Lower leg skin (tissue), 3 donors: Measurements from ENCODE around the gene KLKB1.

Experiments
- CTCF ChIP-seq, 3 donors: fragments of 450-650 bp; IDR thresholded peaks; one replicate each; pipeline ENCODE4 v1.5.1; 2016; ENCODE audit warnings: antibody characterized with exemption in 3 of 3, mild to moderate bottlenecking in 3 of 3, moderate library complexity in 2 of 3
- POLR2A ChIP-seq, 2 donors: fragments of 450-650 bp; IDR thresholded peaks; one replicate each; pipeline ENCODE4 v1.6.1; 2016 to 2017; ENCODE audit warnings: antibody characterized with exemption in 2 of 2, mild to moderate bottlenecking in 1 of 2, moderate library complexity in 1 of 2

DNA sequence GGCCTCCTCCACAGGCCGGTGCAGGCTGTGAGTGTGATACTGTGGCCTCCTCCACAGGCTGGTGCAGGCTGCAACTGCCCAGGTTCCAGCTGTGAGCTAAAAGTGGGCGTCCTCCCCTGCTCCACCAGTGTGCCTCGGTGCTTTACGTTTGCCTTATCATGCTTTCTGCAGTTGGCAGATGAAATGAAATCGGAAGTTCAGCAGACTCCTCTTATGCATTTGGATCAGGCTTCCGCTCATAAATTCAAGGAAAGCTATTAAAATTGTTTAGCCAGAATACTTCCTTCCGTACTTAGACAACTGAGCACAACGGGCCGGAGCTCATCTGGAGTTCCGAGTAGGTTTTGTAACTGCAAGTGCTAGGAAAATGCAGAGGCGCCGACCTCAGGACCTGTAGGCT lies 23.9 kb upstream of the KLKB1 start:
- TF ChIP-seq CTCF (IDR thresholded peaks at IDR 0.05) (no peak), POLR2A (IDR thresholded peaks at IDR 0.05) (no peak)
